Skeletal muscle satellite cell (primary cell): ENCODE data around the gene RNF17.

Experiments
- H3K27me3 ChIP-seq: 2 replicates; pipeline ENCODE4 v1.7.0; 2013; ENCODE audit warnings: low read length; ENCODE audit not compliant: control insufficient read depth, insufficient read depth
- H3K36me3 ChIP-seq: 2 replicates; pipeline ENCODE4 v1.7.0; 2013; ENCODE audit warnings: mild to moderate bottlenecking, control low read depth, low read length; ENCODE audit not compliant: insufficient read depth
- H3K4me1 ChIP-seq: 2 replicates; pipeline ENCODE4 v1.7.0; 2013; ENCODE audit warnings: low read length; ENCODE audit not compliant: control insufficient read depth, insufficient read depth
- H3K4me2 ChIP-seq: 2 replicates; pipeline ENCODE4 v1.7.0; 2013; ENCODE audit warnings: mild to moderate bottlenecking, low read length
- H3K4me3 ChIP-seq: 2 replicates; pipeline ENCODE4 v1.7.0; 2013; ENCODE audit warnings: low read length
- H3K9ac ChIP-seq: 2 replicates; pipeline ENCODE4 v1.7.0; 2013; ENCODE audit warnings: mild to moderate bottlenecking, low read depth, low read length, moderate library complexity
- H3K9me3 ChIP-seq: replicated peaks from 2 replicates; pipeline ENCODE4 v1.7.0; 2013; ENCODE audit warnings: mild to moderate bottlenecking, control low read depth, low read length

RNF17 gene

GRCh38 chr13:24927810-24928404 lies 163.9 kb downstream of the RNF17 start:
- no peaks in the 10 kb centered on the region for H3K36me3 ChIP-seq
- no peak overlapping the region for H3K4me2 ChIP-seq
- H3K4me1 ChIP-seq, result no peaks in the 10 kb centered on the region
- no peak overlapping the region for H3K9ac ChIP-seq
- no peaks in the 10 kb centered on the region for H3K9me3 ChIP-seq
- H3K4me3 ChIP-seq, result no peak overlapping the region
- H3K27me3 ChIP-seq, result peaks cover 35% of the 10 kb centered on the region

GRCh38 chr13:24929196-24929595 lies 165.2 kb downstream of the RNF17 start:
- no peaks in the 10 kb centered on the region for H3K36me3 ChIP-seq
- no peaks in the 10 kb centered on the region for H3K4me1 ChIP-seq
- no peak overlapping the region for H3K4me2 ChIP-seq
- peaks cover 43% of the 10 kb centered on the region for H3K27me3 ChIP-seq
- H3K9ac ChIP-seq, result no peak overlapping the region
- no peak overlapping the region for H3K4me3 ChIP-seq
- no peaks in the 10 kb centered on the region for H3K9me3 ChIP-seq
